Measurements from ENCODE around the gene PACS1. TPM values are rescaled to one million over a fixed set of nuclear protein-coding genes. Genes with fewer than 3 reads are reported as not detected.

Gene PACS1
- total RNA-seq, 1 experiment from 2014 or later: 41.1 TPM

GRCh38 chr11:66111158-66111557 is 41.1 kb downstream of the PACS1 start:
- no peak for ATAC-seq
- peaks cover 31 to 50% of the 10 kb centered on the region in 2 experiments for H3K4me1 ChIP-seq (ENCODE audit: control insufficient read depth in 1 of 2, insufficient read depth in 2 of 2, low read length in 2 of 2)

More at GRCh38 chr11:66111158-66111557, 41.1 kb downstream of the PACS1 start:
- Histone ChIP-seq H3K4me3 (replicated peaks in 1 of 2; ENCODE audit: low read depth in 1 of 2, low read length in 2 of 2) (no peak overlapping the region), H3K27ac (ENCODE audit: low read depth, low read length) (no peak overlapping the region), H3K9me3 (ENCODE audit: control insufficient read depth in 1 of 2, insufficient read depth in 1 of 2, low read depth in 1 of 2, low read length in 2 of 2) (no peaks in the 10 kb centered on the region), H3K9me2 (ENCODE audit: insufficient read depth) (no peaks in the 10 kb centered on the region), H2AFZ (ENCODE audit: low read depth, low read length, poor library complexity, severe bottlenecking) (no peak overlapping the region), H3K79me2 (ENCODE audit: insufficient read depth, low read length) (peaks cover 18% of the 10 kb centered on the region), H3K27me3 (ENCODE audit: insufficient read depth, low read length) (no peaks in the 10 kb centered on the region), H3K36me3 (ENCODE audit: control insufficient read depth in 1 of 2, insufficient read depth in 2 of 2, low read length in 2 of 2) (no peaks in the 10 kb centered on the region), H4K20me1 (ENCODE audit: insufficient read depth) (no peaks in the 10 kb centered on the region), H3K9ac (ENCODE audit: low read length) (no peak overlapping the region), H3K4me2 (ENCODE audit: low read length) (no peak overlapping the region)
- DNase-seq (ENCODE audit: low read depth, low spot score): no peak
- intact Hi-C loops (cut with micrococcal nuclease): no loop called here
- CTCF ChIA-PET: no interaction called here
- RAD21 ChIA-PET (ENCODE audit: low non-redundant PET in 1 of 2, low total read pairs in 2 of 2, uncharacterized antibody in 2 of 2, unreplicated experiment in 2 of 2): no interaction called here
- no peak for TF ChIP-seq TCF7L2 (IDR thresholded peaks at IDR 0.05; ENCODE audit: borderline replicate concordance, extremely low read depth, insufficient read depth, insufficient read length)
- no peak for TF ChIP-seq SP1 (IDR thresholded peaks at IDR 0.05; ENCODE audit: low read depth)
- TF ChIP-seq ELF1 (IDR thresholded peaks at IDR 0.05; ENCODE audit: borderline replicate concordance, low read depth): no peak
- TF ChIP-seq EZH2 (IDR thresholded peaks at IDR 0.05): no peak
- TF ChIP-seq RAD21 (IDR thresholded peaks at IDR 0.05; ENCODE audit: low read depth): no peak
- no peak for TF ChIP-seq JUND (IDR thresholded peaks at IDR 0.05)
- TF ChIP-seq MAX (IDR thresholded peaks at IDR 0.05): no peak
- TF ChIP-seq POLR2A (IDR thresholded peaks at IDR 0.05; ENCODE audit: borderline replicate concordance, extremely low read depth, insufficient read depth, insufficient read length): no peak
- no peak for TF ChIP-seq ZFX (IDR thresholded peaks at IDR 0.05)
- TF ChIP-seq POLR2AphosphoS5 (IDR thresholded peaks at IDR 0.05; ENCODE audit: low read depth, low read length): no peak
- TF ChIP-seq YY1 (IDR thresholded peaks at IDR 0.05; ENCODE audit: extremely low read depth, insufficient replicate concordance, low read depth, low read length): no peak
- no peak for TF ChIP-seq CTCF (IDR thresholded peaks at IDR 0.05 in 2 of 3, conservative IDR thresholded peaks at IDR 0.05 in 1 of 3; ENCODE audit: borderline replicate concordance in 1 of 3, insufficient read depth in 1 of 3, low read depth in 2 of 3, low read length in 2 of 3)
- no peak for TF ChIP-seq REST (IDR thresholded peaks at IDR 0.05; ENCODE audit: low read depth)
- no peak for TF ChIP-seq ATF3 (IDR thresholded peaks at IDR 0.05)
- no peak for TF ChIP-seq SRF (IDR thresholded peaks at IDR 0.05; ENCODE audit: low read depth)
- TF ChIP-seq SIN3A (IDR thresholded peaks at IDR 0.05; ENCODE audit: low read depth): no peak
- no peak for TF ChIP-seq EZH2phosphoT487 (IDR thresholded peaks at IDR 0.05; ENCODE audit: borderline replicate concordance)
- no peak for TF ChIP-seq ZBTB33 (IDR thresholded peaks at IDR 0.05; ENCODE audit: extremely low read depth, insufficient replicate concordance, low read length)
- POLR2A ChIA-PET: interaction anchor here (0.7 kb wide), 1 partner anchor 37 kb away, joined by 3 read pairs; no protein-coding TSS in a partner anchor
- no TSS peak for BruUV-seq (replicated peaks)

Data from HCT116 (cell line).